B cell (primary cell): ENCODE results near the gene IQCK. TPM values are rescaled to one million over a fixed set of nuclear protein-coding genes. Genes with fewer than 3 reads are reported as not detected.

ENCODE experiments used
- ATAC-seq: fragments of 200-7000 bp; cut with Tn5 transposase; one replicate; pipeline ENCODE4 v1.10.0; 2021; ENCODE audit warnings: low read depth, mild to moderate bottlenecking, moderate number of reproducible peaks, moderate library complexity
- CTCF ChIA-PET: fragments of 350-600 bp; sonication (Branson Sonifier 250); formaldehyde crosslinking; loops from one replicate; lab custom pipeline; 2021; ENCODE audit warnings: antibody characterized with exemption, inconsistent platforms; lab: Charles Lee
- POLR2A ChIA-PET: fragments of 350-600 bp; sonication (Branson Sonifier 250); formaldehyde crosslinking; loops from one replicate; lab custom pipeline; 2021; ENCODE audit warnings: antibody characterized with exemption; lab: Charles Lee
- DNase-seq: peaks from one replicate; pipeline ENCODE4 v3.0.0; 2013
- H2AFZ ChIP-seq: 2 replicates; pipeline ENCODE4 v1.6.1; 2012; ENCODE audit warnings: mild to moderate bottlenecking, low read depth, low read length; ENCODE audit not compliant: insufficient read depth, poor library complexity, severe bottlenecking
- H3K27ac ChIP-seq, 2 donors: 1 replicate in 1 of 2; 2 replicates in 1 of 2; pipeline ENCODE4 v1.5.1; 2012 to 2013; ENCODE audit warnings: low read length in 2 of 2, mild to moderate bottlenecking in 2 of 2, moderate library complexity in 1 of 2
- H3K27me3 ChIP-seq, 4 experiments: fragments of 200-600 bp in 1 of 4; sonication (generic) in 1 of 4; replicated peaks in 1 of 4; 1 replicate in 2 of 4; 2 replicates in 2 of 4; pipeline versions ENCODE4 v1.6.1 to v1.7.0; 2013 to 2016; ENCODE audit warnings: low read length in 3 of 4, mild to moderate bottlenecking in 2 of 4, mixed read lengths in 1 of 4, moderate library complexity in 1 of 4; ENCODE audit not compliant: insufficient read depth in 4 of 4, control insufficient read depth in 3 of 4; ENCODE audit errors: control extremely low read depth in 1 of 4
- H3K36me3 ChIP-seq, 2 experiments: replicated peaks in 1 of 2; 1 replicate in 1 of 2; 2 replicates in 1 of 2; pipeline versions ENCODE4 v1.6.1 to v1.7.1; 2013; ENCODE audit warnings: low read length in 1 of 2; ENCODE audit not compliant: insufficient read depth in 2 of 2, control insufficient read depth in 1 of 2; ENCODE audit errors: control extremely low read depth in 1 of 2, extremely low read depth in 1 of 2
- H3K4me1 ChIP-seq, 2 donors: fragments of 200-600 bp in 1 of 2; sonication (generic) in 1 of 2; 1 replicate in 1 of 2; 2 replicates in 1 of 2; pipeline versions ENCODE4 v1.5.1 to v1.6.1; 2013 to 2017; ENCODE audit warnings: low read length in 2 of 2; ENCODE audit not compliant: control insufficient read depth in 2 of 2, insufficient read depth in 2 of 2
- H3K4me2 ChIP-seq: replicated peaks from 2 replicates; pipeline ENCODE3; 2012; ENCODE audit warnings: mild to moderate bottlenecking, low read depth, low read length; ENCODE audit not compliant: poor library complexity, severe bottlenecking
- H3K4me3 ChIP-seq, 5 experiments: fragments of 200-600 bp in 1 of 5; sonication (generic) in 1 of 5; 1 replicate in 3 of 5; 2 replicates in 2 of 5; pipeline versions ENCODE4 v1.5.1 to v1.7.0; 2011 to 2016; ENCODE audit warnings: low read length in 4 of 5, mild to moderate bottlenecking in 4 of 5, low read depth in 2 of 5, control low read depth in 1 of 5, moderate library complexity in 1 of 5; ENCODE audit not compliant: insufficient read depth in 1 of 5; ENCODE audit errors: control extremely low read depth in 1 of 5, extremely low read depth in 1 of 5
- H3K79me2 ChIP-seq: fragments of 200-600 bp; sonication (generic); one replicate; pipeline ENCODE4 v1.6.0; 2016; ENCODE audit warnings: low read length; ENCODE audit not compliant: control insufficient read depth, insufficient read depth
- H3K9ac ChIP-seq: fragments of 200-600 bp; sonication (generic); 2 replicates; pipeline ENCODE4 v1.6.1; 2017; ENCODE audit warnings: mild to moderate bottlenecking, low read length, moderate library complexity
- H3K9me3 ChIP-seq, 3 donors: one replicate each; pipeline versions ENCODE4 v1.6.1 to v1.7.1; 2013; ENCODE audit warnings: low read length in 2 of 3; ENCODE audit not compliant: control insufficient read depth in 2 of 3, insufficient read depth in 1 of 3; ENCODE audit errors: control extremely low read depth in 1 of 3
- H4K20me1 ChIP-seq: 2 replicates; pipeline ENCODE4 v1.6.0; 2012; ENCODE audit warnings: mild to moderate bottlenecking, low read length; ENCODE audit not compliant: insufficient read depth, control insufficient read depth, poor library complexity, severe bottlenecking
- H3K27ac Mint-ChIP-seq: one replicate; pipeline ENCODE4 v1.8.0; 2021; ENCODE audit warnings: mixed read lengths
- H3K27me3 Mint-ChIP-seq: one replicate; pipeline ENCODE4 v1.8.0; 2021; ENCODE audit warnings: mixed read lengths
- H3K4me1 Mint-ChIP-seq: one replicate; pipeline ENCODE4 v1.8.0; 2021; ENCODE audit warnings: mixed read lengths
- H3K4me3 Mint-ChIP-seq: one replicate; pipeline ENCODE4 v1.8.0; 2021; ENCODE audit warnings: mixed read lengths
- H3K9me3 Mint-ChIP-seq: one replicate; pipeline ENCODE4 v1.8.0; 2022; ENCODE audit warnings: mixed read lengths; ENCODE audit not compliant: insufficient read depth
- CTCF ChIP-seq: fragments of 200-600 bp; IDR thresholded peaks from one replicate; pipeline ENCODE4 v1.8.0; 2022; ENCODE audit warnings: antibody characterized with exemption, mild to moderate bottlenecking
- EZH2 ChIP-seq: IDR thresholded peaks from 2 replicates; pipeline ENCODE4 v1.6.1; 2012; ENCODE audit warnings: borderline replicate concordance, low read depth, mild to moderate bottlenecking, moderate library complexity, low read length; ENCODE audit not compliant: insufficient read depth, poor library complexity, severe bottlenecking
- WGBS: methylation state at CpG from one replicate; pipeline ENCODE4 v1.1.5; 2013; ENCODE audit warnings: missing lambda C conversion rate; ENCODE audit not compliant: insufficient coverage; 5-methylcytosine and 5-hydroxymethylcytosine counted together
- intact Hi-C: fragments of 100-400 bp; cut with micrococcal nuclease; formaldehyde crosslinking; loops from one replicate; pipeline ENCODE4 v1.10.0; 2022
- polyA plus RNA-seq: library from polyadenylated mRNA; depleted of rRNA; stranded (reverse); fragments of >200 nt; gene quantifications from 2 replicates; pipeline ENCODE4 v1.2.3, GENCODE V29; 2012
- total RNA-seq, 2 donors: library from RNA; stranded (reverse); fragments of 120-200 nt in 1 of 2; gene quantifications; 1 replicate in 1 of 2; 2 replicates in 1 of 2; pipeline versions ENCODE4 v1.2.3 to v1.2.4, GENCODE V29; 2013 to 2022

Gene IQCK
- total and polyA plus RNA-seq, 2 donors (not counting 1 experiment from before 2014, with no cell fraction given), result 1.00 to 3.0 TPM

GRCh38 chr16:19722269-19722952, 4.3 kb downstream of the IQCK start:
- DNase-seq (no peak), ATAC-seq (no peak)
- H3K79me2 ChIP-seq, result peaks cover 5% of the 10 kb centered on the region
- no peak overlapping the region for H3K4me2 ChIP-seq
- Mint-ChIP-seq H3K4me3 (no peak overlapping the region), H3K27me3 (no peaks in the 10 kb centered on the region), H3K27ac (no peak overlapping the region), H3K4me1 (peaks cover 8% of the 10 kb centered on the region), H3K9me3 (no peaks in the 10 kb centered on the region)
- H3K27ac ChIP-seq, result no peak overlapping the region
- ChIA-PET POLR2A (no interaction called here), CTCF (no interaction called here)
- intact Hi-C loops, result no loop called here
- TF ChIP-seq CTCF, result no peak
- no peak for TF ChIP-seq EZH2
- H3K9ac ChIP-seq, result no peak overlapping the region
- WGBS, result 77% methylated on average over 10 of the region's 11 CpGs
- H3K4me3 ChIP-seq, result no peak overlapping the region
- no peaks in the 10 kb centered on the region for H3K36me3 ChIP-seq
- peaks cover 5 to 6% of the 10 kb centered on the region in 2 donors for H3K4me1 ChIP-seq
- no peaks in the 10 kb centered on the region for H3K9me3 ChIP-seq
- H2AFZ ChIP-seq, result no peak overlapping the region
- no peaks in the 10 kb centered on the region for H3K27me3 ChIP-seq
- H4K20me1 ChIP-seq, result no peaks in the 10 kb centered on the region

GRCh38 chr16:19722981-19723380, 4.9 kb downstream of the IQCK start:
- Mint-ChIP-seq H3K9me3 (no peaks in the 10 kb centered on the region), H3K27ac (no peak overlapping the region), H3K4me3 (no peak overlapping the region), H3K4me1 (peaks cover 4% of the 10 kb centered on the region), H3K27me3 (no peaks in the 10 kb centered on the region)
- H4K20me1 ChIP-seq, result no peaks in the 10 kb centered on the region
- H3K27me3 ChIP-seq, result no peaks in the 10 kb centered on the region
- no peak overlapping the region for H3K9ac ChIP-seq
- TF ChIP-seq EZH2, result no peak
- TF ChIP-seq CTCF, result no peak
- WGBS, result 98% methylated on average over 5 of the region's 7 CpGs
- no peak overlapping the region for H3K4me2 ChIP-seq
- no peak overlapping the region for H3K4me3 ChIP-seq
- no peak overlapping the region for H3K27ac ChIP-seq
- H3K4me1 ChIP-seq, result peaks cover 4 to 5% of the 10 kb centered on the region in 2 donors
- intact Hi-C loops, result no loop called here
- ChIA-PET POLR2A (interaction anchor here (0.7 kb wide), 1 partner anchor 22 kb away, joined by 6 read pairs; no protein-coding TSS in a partner anchor), CTCF (no interaction called here)
- DNase-seq (no peak), ATAC-seq (no peak)
- H2AFZ ChIP-seq, result no peak overlapping the region
- no peaks in the 10 kb centered on the region for H3K79me2 ChIP-seq
- H3K36me3 ChIP-seq, result no peaks in the 10 kb centered on the region
- no peaks in the 10 kb centered on the region for H3K9me3 ChIP-seq
